Tibial nerve (tissue), 4 donors: ENCODE data around the gene DUSP28.

Experiments used
- EP300 ChIP-seq, 2 donors: sonication (generic); formaldehyde crosslinking; IDR thresholded peaks; one replicate each; pipeline ENCODE4 v1.6.1; 2017; ENCODE audit warnings: antibody characterized with exemption in 2 of 2, mild to moderate bottlenecking in 1 of 2
- POLR2A ChIP-seq, 2 donors: fragments of 450-650 bp; IDR thresholded peaks; one replicate each; pipeline ENCODE4 v1.6.1; 2017; ENCODE audit warnings: antibody characterized with exemption in 2 of 2, mild to moderate bottlenecking in 2 of 2, moderate library complexity in 2 of 2
- TF ChIP-seq, protein P1 (sequence below), 5 experiments: fragments of 200-600 bp in 3 of 5; fragments of 450-650 bp in 2 of 5; sonication (generic) in 3 of 5; IDR thresholded peaks; one replicate each; pipeline ENCODE4 v1.5.1; 2016 to 2019; ENCODE audit warnings: antibody characterized with exemption in 5 of 5, mild to moderate bottlenecking in 3 of 5, moderate library complexity in 2 of 5

DNA sequence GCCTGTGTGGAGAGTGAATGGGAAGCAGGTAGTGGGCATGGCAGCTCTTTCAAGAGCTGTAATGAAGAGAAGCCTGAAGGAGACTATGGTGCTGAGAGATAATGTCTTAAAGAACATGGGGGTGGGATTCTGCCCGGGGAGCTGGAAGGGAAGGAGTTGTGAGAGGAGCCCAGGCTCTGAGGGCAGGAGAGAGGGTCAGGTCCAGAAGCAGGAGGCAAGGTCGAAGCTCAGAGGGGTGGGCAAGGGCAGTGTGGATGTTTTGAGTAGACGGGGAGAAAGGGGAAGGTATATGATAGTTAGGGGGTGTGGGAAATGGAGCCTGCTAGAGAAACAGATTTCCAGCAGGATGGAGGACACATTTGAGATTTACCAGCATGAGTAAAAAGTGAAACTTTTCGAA, 28.5 kb downstream of the DUSP28 start:
- TF ChIP-seq, protein P1, sequence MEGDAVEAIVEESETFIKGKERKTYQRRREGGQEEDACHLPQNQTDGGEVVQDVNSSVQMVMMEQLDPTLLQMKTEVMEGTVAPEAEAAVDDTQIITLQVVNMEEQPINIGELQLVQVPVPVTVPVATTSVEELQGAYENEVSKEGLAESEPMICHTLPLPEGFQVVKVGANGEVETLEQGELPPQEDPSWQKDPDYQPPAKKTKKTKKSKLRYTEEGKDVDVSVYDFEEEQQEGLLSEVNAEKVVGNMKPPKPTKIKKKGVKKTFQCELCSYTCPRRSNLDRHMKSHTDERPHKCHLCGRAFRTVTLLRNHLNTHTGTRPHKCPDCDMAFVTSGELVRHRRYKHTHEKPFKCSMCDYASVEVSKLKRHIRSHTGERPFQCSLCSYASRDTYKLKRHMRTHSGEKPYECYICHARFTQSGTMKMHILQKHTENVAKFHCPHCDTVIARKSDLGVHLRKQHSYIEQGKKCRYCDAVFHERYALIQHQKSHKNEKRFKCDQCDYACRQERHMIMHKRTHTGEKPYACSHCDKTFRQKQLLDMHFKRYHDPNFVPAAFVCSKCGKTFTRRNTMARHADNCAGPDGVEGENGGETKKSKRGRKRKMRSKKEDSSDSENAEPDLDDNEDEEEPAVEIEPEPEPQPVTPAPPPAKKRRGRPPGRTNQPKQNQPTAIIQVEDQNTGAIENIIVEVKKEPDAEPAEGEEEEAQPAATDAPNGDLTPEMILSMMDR (IDR thresholded peaks at IDR 0.05), result no peak
- no peak for TF ChIP-seq EP300 (IDR thresholded peaks at IDR 0.05)
- no peak for TF ChIP-seq POLR2A (IDR thresholded peaks at IDR 0.05)
